HepG2 (cell line): ENCODE data around the gene TALDO1. TPM values are rescaled to one million over a fixed set of nuclear protein-coding genes. Genes with fewer than 3 reads are reported as not detected.

Source experiments
- ARNTL ChIP-seq: sonication (generic); formaldehyde crosslinking; IDR thresholded peaks from 2 replicates; pipeline ENCODE4 v1.4.0; 2020; ENCODE audit warnings: mild to moderate bottlenecking, missing genetic modification reagents
- FIP1L1 ChIP-seq: fragments of 200-400 bp; formaldehyde crosslinking; IDR thresholded peaks from 2 replicates; pipeline ENCODE4 v1.6.1; 2018; ENCODE audit warnings: low read depth, mild to moderate bottlenecking, low read length, moderate library complexity, borderline replicate concordance; ENCODE audit not compliant: insufficient read depth
- HOXA3 ChIP-seq: sonication (generic); formaldehyde crosslinking; IDR thresholded peaks from 2 replicates; pipeline ENCODE4 v1.5.0; 2020; ENCODE audit warnings: missing genetic modification reagents
- MIXL1 ChIP-seq: IDR thresholded peaks from 2 replicates; pipeline ENCODE4 v1.6.1; 2016
- PHF20 ChIP-seq: sonication (generic); formaldehyde crosslinking; IDR thresholded peaks from 2 replicates; pipeline ENCODE4 v1.5.0; 2020; ENCODE audit warnings: mild to moderate bottlenecking, missing genetic modification reagents
- POLR2AphosphoS5 ChIP-seq: IDR thresholded peaks from 2 replicates; pipeline ENCODE4 v1.6.1; 2012; ENCODE audit warnings: low read depth, low read length
- POLR2G ChIP-seq: fragments of 200-400 bp; formaldehyde crosslinking; IDR thresholded peaks from 2 replicates; pipeline ENCODE4 v1.6.1; 2018; ENCODE audit warnings: mild to moderate bottlenecking, low read depth, low read length, moderate library complexity
- PPARG ChIP-seq: conservative IDR thresholded peaks from 2 replicates; pipeline ENCODE4 v1.6.1; 2016; ENCODE audit warnings: missing biosample characterization, missing genetic modification reagents
- ZFAT ChIP-seq: sonication (generic); formaldehyde crosslinking; conservative IDR thresholded peaks from 2 replicates; pipeline ENCODE4 v1.8.1; 2023; ENCODE audit warnings: missing genetic modification reagents, inconsistent platforms
- ZMYM3 ChIP-seq: sonication (generic); formaldehyde crosslinking; IDR thresholded peaks from 2 replicates; pipeline ENCODE4 v1.5.1; 2020; ENCODE audit warnings: mild to moderate bottlenecking, missing genetic modification reagents
- ZNF253 ChIP-seq: sonication (generic); formaldehyde crosslinking; IDR thresholded peaks from 2 replicates; pipeline ENCODE4 v1.8.0; 2022; ENCODE audit warnings: mild to moderate bottlenecking, missing genetic modification reagents, borderline replicate concordance
- ZNF30 ChIP-seq: sonication (generic); formaldehyde crosslinking; IDR thresholded peaks from 2 replicates; pipeline ENCODE4 v1.5.0; 2020; ENCODE audit warnings: mild to moderate bottlenecking, missing genetic modification reagents
- ZNF382 ChIP-seq: sonication (generic); formaldehyde crosslinking; IDR thresholded peaks from 2 replicates; pipeline ENCODE4 v1.5.0; 2020; ENCODE audit warnings: missing genetic modification reagents, mild to moderate bottlenecking, borderline replicate concordance
- ZNF7 ChIP-seq: IDR thresholded peaks from 2 replicates; pipeline ENCODE4 v1.6.1; 2016; ENCODE audit warnings: missing biosample characterization, missing genetic modification reagents
- polyA plus RNA-seq, 8 experiments: library from polyadenylated mRNA; depleted of rRNA in 3 of 8; stranded (reverse) in 7 of 8; unstranded in 1 of 8; fragments of >200 nt; fragmentation: Illumina TruSeq in 4 of 8; extraction: Trizol in 4 of 8; gene quantifications; 2 replicates each; pipeline versions ENCODE4 v1.2.1 to v1.2.3, GENCODE V29; 2011 to 2016; ENCODE audit warnings: low read depth in 4 of 8, missing spikeins in 1 of 8, mixed read lengths in 1 of 8; ENCODE audit not compliant: insufficient read depth in 1 of 8
- total RNA-seq, 5 experiments: library from RNA; depleted of rRNA; stranded (reverse); fragments of >200 nt; fragmentation: Illumina TruSeq; extraction: Trizol; gene quantifications; 2 replicates each; pipeline ENCODE4 v1.2.3, GENCODE V29; 2016; ENCODE audit warnings: low read depth in 1 of 5
- TF ChIP-seq, protein P1 (sequence below): sonication (generic); formaldehyde crosslinking; IDR thresholded peaks from 2 replicates; pipeline ENCODE4 v1.4.0; 2020; ENCODE audit warnings: missing genetic modification reagents
- TF ChIP-seq, protein P2 (sequence below): IDR thresholded peaks from 2 replicates; pipeline ENCODE4 v1.6.1; 2012; ENCODE audit warnings: inconsistent platforms
- TF ChIP-seq, protein P3 (sequence below): sonication (generic); formaldehyde crosslinking; IDR thresholded peaks from 2 replicates; pipeline ENCODE4 v1.5.1; 2020; ENCODE audit warnings: missing genetic modification reagents, mild to moderate bottlenecking, borderline replicate concordance
- TF ChIP-seq, protein P4 (sequence below): sonication (generic); formaldehyde crosslinking; IDR thresholded peaks from 2 replicates; pipeline ENCODE4 v1.4.0; 2020; ENCODE audit warnings: missing genetic modification reagents
- TF ChIP-seq, protein P5 (sequence below): sonication (generic); formaldehyde crosslinking; IDR thresholded peaks from 2 replicates; pipeline ENCODE4 v1.4.0; 2020; ENCODE audit warnings: mild to moderate bottlenecking, missing genetic modification reagents
- TF ChIP-seq, protein P6 (sequence below): sonication (generic); formaldehyde crosslinking; IDR thresholded peaks from 2 replicates; pipeline ENCODE4 v1.4.0; 2020; ENCODE audit warnings: missing genetic modification reagents

TALDO1 gene
- total and polyA plus RNA-seq, 2 of the 13 experiments (the other 11 are each of a cell fraction or from before 2014, with no cell fraction given) = 107 to 240 TPM

DNA sequence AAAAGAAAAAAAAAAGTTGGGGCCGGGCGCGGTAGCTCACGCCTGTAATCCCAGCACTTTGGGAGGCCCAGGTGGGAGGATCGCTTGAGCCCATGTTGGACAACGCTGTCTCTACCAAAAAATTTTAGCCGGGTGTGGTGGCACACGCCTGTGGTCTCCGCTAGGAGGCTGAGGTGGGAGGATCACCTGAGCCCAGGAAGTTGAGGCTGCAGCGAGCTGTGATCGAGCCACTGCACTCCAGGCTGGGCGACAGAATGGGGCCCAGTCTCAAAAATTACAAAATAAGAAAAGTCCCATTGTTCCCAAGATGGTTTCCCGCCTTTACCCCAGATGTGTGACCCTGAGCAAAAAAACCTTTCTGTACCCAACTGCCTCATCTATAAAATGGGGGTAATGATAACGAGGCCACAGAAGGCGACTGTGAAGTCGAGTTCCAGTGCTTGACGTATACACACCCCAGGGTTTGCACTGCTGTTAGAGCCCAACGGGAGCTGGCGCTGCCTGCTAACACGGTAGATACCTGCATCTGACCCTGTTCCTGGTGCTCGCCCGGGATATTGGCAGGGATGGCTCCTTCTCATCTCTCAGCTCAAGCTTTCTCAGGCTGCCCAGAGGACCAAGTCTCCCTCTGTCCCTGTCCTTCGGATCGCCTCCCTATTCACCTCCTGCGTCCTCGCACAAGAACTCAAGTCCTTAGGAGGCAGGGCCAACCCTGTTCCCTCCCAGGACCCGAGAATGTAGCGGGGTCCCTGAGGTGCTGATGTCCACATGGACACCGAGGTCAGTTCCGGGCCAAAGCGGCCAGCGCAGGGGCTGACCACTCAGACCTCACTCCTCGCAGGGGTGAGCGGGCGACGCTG, 61.4 kb downstream of the TALDO1 start (continued):
- TF ChIP-seq POLR2G (peak; percentile 19; the same call in 1 of the 2 replicates), ZNF382 (CRISPR knock-in tag) (no peak), FIP1L1 (no peak), ZNF7 (CRISPR knock-in tag) (peak; percentile 70), POLR2AphosphoS5 (peak; percentile 56; the same call in 1 of the 2 replicates), ZNF30 (CRISPR knock-in tag) (no peak), PPARG (no peak), HOXA3 (CRISPR knock-in tag) (no peak; the same call in 1 of the 2 replicates), ZMYM3 (CRISPR knock-in tag) (peak; percentile 41; the same call in 1 of the 2 replicates), ZNF253 (CRISPR knock-in tag) (no peak), ZFAT (CRISPR knock-in tag) (peak; percentile 65; the same call in 1 of the 2 replicates), PHF20 (CRISPR knock-in tag) (no peak), MIXL1 (CRISPR knock-in tag) (no peak), ARNTL (no peak)
- TF ChIP-seq, protein P1, sequence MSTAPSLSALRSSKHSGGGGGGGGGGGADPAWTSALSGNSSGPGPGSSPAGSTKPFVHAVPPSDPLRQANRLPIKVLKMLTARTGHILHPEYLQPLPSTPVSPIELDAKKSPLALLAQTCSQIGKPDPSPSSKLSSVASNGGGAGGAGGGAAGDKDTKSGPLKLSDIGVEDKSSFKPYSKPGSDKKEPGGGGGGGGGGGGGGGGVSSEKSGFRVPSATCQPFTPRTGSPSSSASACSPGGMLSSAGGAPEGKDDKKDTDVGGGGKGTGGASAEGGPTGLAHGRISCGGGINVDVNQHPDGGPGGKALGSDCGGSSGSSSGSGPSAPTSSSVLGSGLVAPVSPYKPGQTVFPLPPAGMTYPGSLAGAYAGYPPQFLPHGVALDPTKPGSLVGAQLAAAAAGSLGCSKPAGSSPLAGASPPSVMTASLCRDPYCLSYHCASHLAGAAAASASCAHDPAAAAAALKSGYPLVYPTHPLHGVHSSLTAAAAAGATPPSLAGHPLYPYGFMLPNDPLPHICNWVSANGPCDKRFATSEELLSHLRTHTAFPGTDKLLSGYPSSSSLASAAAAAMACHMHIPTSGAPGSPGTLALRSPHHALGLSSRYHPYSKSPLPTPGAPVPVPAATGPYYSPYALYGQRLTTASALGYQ (CRISPR knock-in tag) = 0 out of 2 replicates have a peak, but pooled peaks have one; percentile 23
- TF ChIP-seq, protein P2, sequence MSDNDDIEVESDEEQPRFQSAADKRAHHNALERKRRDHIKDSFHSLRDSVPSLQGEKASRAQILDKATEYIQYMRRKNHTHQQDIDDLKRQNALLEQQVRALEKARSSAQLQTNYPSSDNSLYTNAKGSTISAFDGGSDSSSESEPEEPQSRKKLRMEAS = no peak
- TF ChIP-seq, protein P3, sequence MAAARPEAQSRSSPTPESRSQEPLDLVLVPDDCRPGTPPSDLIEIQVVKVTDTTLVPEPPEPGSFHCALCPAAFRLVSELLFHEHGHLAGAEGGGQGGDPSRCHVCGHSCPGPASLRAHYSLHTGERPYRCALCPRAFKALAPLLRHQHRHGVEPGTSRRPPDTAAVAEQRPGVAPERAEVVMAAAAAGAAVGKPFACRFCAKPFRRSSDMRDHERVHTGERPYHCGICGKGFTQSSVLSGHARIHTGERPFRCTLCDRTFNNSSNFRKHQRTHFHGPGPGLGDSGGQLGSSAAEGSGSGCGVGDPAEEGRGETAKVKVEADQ (CRISPR knock-in tag) = no peak
- TF ChIP-seq, protein P4, sequence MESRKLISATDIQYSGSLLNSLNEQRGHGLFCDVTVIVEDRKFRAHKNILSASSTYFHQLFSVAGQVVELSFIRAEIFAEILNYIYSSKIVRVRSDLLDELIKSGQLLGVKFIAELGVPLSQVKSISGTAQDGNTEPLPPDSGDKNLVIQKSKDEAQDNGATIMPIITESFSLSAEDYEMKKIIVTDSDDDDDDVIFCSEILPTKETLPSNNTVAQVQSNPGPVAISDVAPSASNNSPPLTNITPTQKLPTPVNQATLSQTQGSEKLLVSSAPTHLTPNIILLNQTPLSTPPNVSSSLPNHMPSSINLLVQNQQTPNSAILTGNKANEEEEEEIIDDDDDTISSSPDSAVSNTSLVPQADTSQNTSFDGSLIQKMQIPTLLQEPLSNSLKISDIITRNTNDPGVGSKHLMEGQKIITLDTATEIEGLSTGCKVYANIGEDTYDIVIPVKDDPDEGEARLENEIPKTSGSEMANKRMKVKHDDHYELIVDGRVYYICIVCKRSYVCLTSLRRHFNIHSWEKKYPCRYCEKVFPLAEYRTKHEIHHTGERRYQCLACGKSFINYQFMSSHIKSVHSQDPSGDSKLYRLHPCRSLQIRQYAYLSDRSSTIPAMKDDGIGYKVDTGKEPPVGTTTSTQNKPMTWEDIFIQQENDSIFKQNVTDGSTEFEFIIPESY = no peak
- TF ChIP-seq, protein P5, sequence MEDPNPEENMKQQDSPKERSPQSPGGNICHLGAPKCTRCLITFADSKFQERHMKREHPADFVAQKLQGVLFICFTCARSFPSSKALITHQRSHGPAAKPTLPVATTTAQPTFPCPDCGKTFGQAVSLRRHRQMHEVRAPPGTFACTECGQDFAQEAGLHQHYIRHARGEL (CRISPR knock-in tag) = no peak
- TF ChIP-seq, protein P6, sequence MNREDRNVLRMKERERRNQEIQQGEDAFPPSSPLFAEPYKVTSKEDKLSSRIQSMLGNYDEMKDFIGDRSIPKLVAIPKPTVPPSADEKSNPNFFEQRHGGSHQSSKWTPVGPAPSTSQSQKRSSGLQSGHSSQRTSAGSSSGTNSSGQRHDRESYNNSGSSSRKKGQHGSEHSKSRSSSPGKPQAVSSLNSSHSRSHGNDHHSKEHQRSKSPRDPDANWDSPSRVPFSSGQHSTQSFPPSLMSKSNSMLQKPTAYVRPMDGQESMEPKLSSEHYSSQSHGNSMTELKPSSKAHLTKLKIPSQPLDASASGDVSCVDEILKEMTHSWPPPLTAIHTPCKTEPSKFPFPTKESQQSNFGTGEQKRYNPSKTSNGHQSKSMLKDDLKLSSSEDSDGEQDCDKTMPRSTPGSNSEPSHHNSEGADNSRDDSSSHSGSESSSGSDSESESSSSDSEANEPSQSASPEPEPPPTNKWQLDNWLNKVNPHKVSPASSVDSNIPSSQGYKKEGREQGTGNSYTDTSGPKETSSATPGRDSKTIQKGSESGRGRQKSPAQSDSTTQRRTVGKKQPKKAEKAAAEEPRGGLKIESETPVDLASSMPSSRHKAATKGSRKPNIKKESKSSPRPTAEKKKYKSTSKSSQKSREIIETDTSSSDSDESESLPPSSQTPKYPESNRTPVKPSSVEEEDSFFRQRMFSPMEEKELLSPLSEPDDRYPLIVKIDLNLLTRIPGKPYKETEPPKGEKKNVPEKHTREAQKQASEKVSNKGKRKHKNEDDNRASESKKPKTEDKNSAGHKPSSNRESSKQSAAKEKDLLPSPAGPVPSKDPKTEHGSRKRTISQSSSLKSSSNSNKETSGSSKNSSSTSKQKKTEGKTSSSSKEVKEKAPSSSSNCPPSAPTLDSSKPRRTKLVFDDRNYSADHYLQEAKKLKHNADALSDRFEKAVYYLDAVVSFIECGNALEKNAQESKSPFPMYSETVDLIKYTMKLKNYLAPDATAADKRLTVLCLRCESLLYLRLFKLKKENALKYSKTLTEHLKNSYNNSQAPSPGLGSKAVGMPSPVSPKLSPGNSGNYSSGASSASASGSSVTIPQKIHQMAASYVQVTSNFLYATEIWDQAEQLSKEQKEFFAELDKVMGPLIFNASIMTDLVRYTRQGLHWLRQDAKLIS (CRISPR knock-in tag) = no peak
